DND-41 (cell line): ENCODE data around the gene GNLY.

ENCODE experiments used
- ATAC-seq: fragments of 200-7000 bp; cut with Tn5 transposase; 3 replicates; pipeline ENCODE4 v1.9.1; 2021; ENCODE audit warnings: low read depth; ENCODE audit not compliant: insufficient read depth
- DNase-seq: peaks from one replicate; pipeline ENCODE4 v3.0.0-alpha.2; 2020
- H2AFZ ChIP-seq: 2 replicates; pipeline ENCODE4 v1.6.0; 2012; ENCODE audit warnings: low read depth, low read length
- H3K27ac ChIP-seq: 2 replicates; pipeline ENCODE4 v1.5.1; 2012; ENCODE audit warnings: low read length, inconsistent platforms
- H3K27me3 ChIP-seq: fragments of 200-600 bp; sonication (generic); 2 replicates; pipeline ENCODE4 v1.6.0; 2012; ENCODE audit warnings: low read length, mild to moderate bottlenecking, inconsistent platforms; ENCODE audit not compliant: insufficient read depth, poor library complexity
- H3K36me3 ChIP-seq: 2 replicates; pipeline ENCODE4 v1.5.1; 2012; ENCODE audit warnings: low read length, inconsistent platforms; ENCODE audit not compliant: insufficient read depth
- H3K4me1 ChIP-seq: 2 replicates; pipeline ENCODE4 v1.5.1; 2012; ENCODE audit warnings: mild to moderate bottlenecking, low read length; ENCODE audit not compliant: insufficient read depth
- H3K4me2 ChIP-seq: 2 replicates; pipeline ENCODE4 v1.6.0; 2012; ENCODE audit warnings: mild to moderate bottlenecking, moderate library complexity, low read length, inconsistent platforms; ENCODE audit not compliant: insufficient read depth
- H3K4me3 ChIP-seq, 2 experiments: fragments of 200-600 bp in 1 of 2; shearing (Covaris generic) in 1 of 2; 2 replicates each; pipeline ENCODE4 v1.5.1; 2012 to 2016; ENCODE audit warnings: inconsistent platforms in 2 of 2, low read length in 2 of 2, mild to moderate bottlenecking in 2 of 2, low read depth in 1 of 2, moderate library complexity in 1 of 2
- H3K79me2 ChIP-seq: 2 replicates; pipeline ENCODE4 v1.6.0; 2012; ENCODE audit warnings: low read length, inconsistent platforms; ENCODE audit not compliant: insufficient read depth
- H3K9ac ChIP-seq: 2 replicates; pipeline ENCODE4 v1.6.0; 2012; ENCODE audit warnings: low read depth, mild to moderate bottlenecking, inconsistent platforms, low read length, moderate library complexity
- H3K9me3 ChIP-seq: 2 replicates; pipeline ENCODE4 v1.5.1; 2012; ENCODE audit warnings: low read length, moderate library complexity, mild to moderate bottlenecking, inconsistent platforms; ENCODE audit not compliant: insufficient read depth, severe bottlenecking
- H4K20me1 ChIP-seq: 2 replicates; pipeline ENCODE4 v1.6.0; 2012; ENCODE audit warnings: low read length; ENCODE audit not compliant: insufficient read depth
- EZH2 ChIP-seq: IDR thresholded peaks from 3 replicates; pipeline ENCODE4 v1.6.1; 2012; ENCODE audit warnings: borderline replicate concordance, low read depth, mild to moderate bottlenecking, moderate library complexity, low read length, inconsistent platforms; ENCODE audit not compliant: severe bottlenecking
- TF ChIP-seq, protein P1 (sequence below): IDR thresholded peaks from 2 replicates; pipeline ENCODE4 v1.5.1; 2012; ENCODE audit warnings: borderline replicate concordance, low read length, moderate library complexity, mild to moderate bottlenecking; ENCODE audit not compliant: poor library complexity, severe bottlenecking; ENCODE audit errors: extremely low read depth

The GNLY gene

DNA sequence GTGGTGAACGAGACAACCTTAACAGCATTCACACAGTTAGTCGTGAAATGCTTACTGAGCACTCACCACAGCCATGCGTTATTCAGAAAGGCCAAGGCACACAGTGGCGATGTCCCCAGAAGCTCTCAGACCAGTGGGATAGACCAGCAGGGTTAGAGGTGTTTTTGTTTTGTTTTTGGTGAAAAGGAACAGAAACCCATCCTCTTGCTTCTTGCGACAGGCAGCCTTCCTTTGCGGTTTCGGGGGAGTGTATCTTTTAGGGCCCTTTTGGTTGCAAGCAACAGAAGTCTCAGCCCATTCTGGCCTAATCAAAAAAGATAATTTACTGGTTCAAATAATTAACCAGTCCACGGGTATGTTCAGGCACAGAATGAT lies 4.7 kb downstream of the GNLY start:
- Histone ChIP-seq H3K4me1 (peaks cover 6% of the 10 kb centered on the region; the same call in 1 of the 2 replicates), H2AFZ (no peak overlapping the region), H3K36me3 (no peaks in the 10 kb centered on the region), H4K20me1 (no peaks in the 10 kb centered on the region), H3K9me3 (no peaks in the 10 kb centered on the region), H3K79me2 (no peaks in the 10 kb centered on the region), H3K27me3 (peaks cover 3% of the 10 kb centered on the region), H3K27ac (no peak overlapping the region), H3K4me2 (no peak overlapping the region), H3K4me3 (no peak overlapping the region), H3K9ac (no peak overlapping the region)
- no peak for DNase-seq
- no peak for ATAC-seq
- TF ChIP-seq, protein P1, sequence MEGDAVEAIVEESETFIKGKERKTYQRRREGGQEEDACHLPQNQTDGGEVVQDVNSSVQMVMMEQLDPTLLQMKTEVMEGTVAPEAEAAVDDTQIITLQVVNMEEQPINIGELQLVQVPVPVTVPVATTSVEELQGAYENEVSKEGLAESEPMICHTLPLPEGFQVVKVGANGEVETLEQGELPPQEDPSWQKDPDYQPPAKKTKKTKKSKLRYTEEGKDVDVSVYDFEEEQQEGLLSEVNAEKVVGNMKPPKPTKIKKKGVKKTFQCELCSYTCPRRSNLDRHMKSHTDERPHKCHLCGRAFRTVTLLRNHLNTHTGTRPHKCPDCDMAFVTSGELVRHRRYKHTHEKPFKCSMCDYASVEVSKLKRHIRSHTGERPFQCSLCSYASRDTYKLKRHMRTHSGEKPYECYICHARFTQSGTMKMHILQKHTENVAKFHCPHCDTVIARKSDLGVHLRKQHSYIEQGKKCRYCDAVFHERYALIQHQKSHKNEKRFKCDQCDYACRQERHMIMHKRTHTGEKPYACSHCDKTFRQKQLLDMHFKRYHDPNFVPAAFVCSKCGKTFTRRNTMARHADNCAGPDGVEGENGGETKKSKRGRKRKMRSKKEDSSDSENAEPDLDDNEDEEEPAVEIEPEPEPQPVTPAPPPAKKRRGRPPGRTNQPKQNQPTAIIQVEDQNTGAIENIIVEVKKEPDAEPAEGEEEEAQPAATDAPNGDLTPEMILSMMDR, result no peak
- no peak for TF ChIP-seq EZH2

DNA sequence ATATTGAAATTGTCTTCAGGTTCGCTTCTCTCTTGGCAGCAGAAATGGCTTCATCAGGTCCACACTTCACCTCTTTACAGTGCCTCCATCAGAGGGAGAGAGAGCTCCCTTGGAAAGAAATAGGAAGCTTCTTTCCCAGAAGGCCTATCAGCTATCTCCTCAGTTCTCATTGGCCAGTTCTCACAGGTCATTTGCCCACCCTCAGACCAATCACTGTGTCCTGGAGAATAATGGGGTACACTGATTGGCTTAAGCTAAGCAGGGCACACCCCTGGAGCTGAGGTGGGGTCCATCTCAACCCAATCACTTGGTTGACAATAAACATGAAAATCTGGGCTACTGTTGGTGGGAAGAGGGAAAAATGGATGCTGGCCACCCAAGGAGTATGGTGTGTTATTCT lies 5.2 kb downstream of the GNLY start:
- no peaks in the 10 kb centered on the region for H4K20me1 ChIP-seq
- TF ChIP-seq EZH2, result no peak
- TF ChIP-seq, protein P1, result no peak
- no peaks in the 10 kb centered on the region for H3K36me3 ChIP-seq
- no peak overlapping the region for H3K4me3 ChIP-seq
- ATAC-seq, result no peak
- H3K9ac ChIP-seq, result no peak overlapping the region
- peaks cover 3% of the 10 kb centered on the region for H3K27me3 ChIP-seq
- no peaks in the 10 kb centered on the region for H3K79me2 ChIP-seq
- H3K4me2 ChIP-seq, result no peak overlapping the region
- no peaks in the 10 kb centered on the region for H3K9me3 ChIP-seq
- peaks cover 6% of the 10 kb centered on the region; the same call in 1 of the 2 replicates for H3K4me1 ChIP-seq
- H2AFZ ChIP-seq, result no peak overlapping the region
- H3K27ac ChIP-seq, result no peak overlapping the region
- no peak for DNase-seq

DNA sequence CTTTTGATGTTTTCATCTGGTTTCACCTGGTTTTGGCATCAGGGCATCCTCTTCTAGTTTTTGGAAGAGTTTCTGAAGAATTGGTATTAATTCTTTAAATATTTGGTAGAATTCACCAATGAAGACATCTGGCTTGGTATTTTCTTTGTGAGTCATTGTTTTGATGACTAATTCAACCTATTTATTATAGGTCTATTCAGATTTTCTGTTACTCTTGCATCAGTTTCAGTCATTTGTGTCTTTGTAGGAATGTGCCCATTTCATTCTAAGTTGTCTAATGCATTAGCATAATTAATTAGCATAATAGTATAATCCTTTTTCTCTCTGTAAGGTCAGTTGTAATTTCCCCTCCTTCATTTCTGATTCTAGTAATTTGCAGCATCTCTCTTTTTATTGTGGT lies 8.0 kb downstream of the GNLY start:
- no peaks in the 10 kb centered on the region for H3K79me2 ChIP-seq
- DNase-seq, result no peak
- no peaks in the 10 kb centered on the region for H4K20me1 ChIP-seq
- no peak overlapping the region for H3K4me3 ChIP-seq
- no peaks in the 10 kb centered on the region for H3K9me3 ChIP-seq
- no peak overlapping the region for H3K4me2 ChIP-seq
- peaks cover 3% of the 10 kb centered on the region for H3K27me3 ChIP-seq
- TF ChIP-seq, protein P1, result no peak
- no peak for TF ChIP-seq EZH2
- no peak overlapping the region for H3K27ac ChIP-seq
- H3K4me1 ChIP-seq, result peaks cover 11% of the 10 kb centered on the region
- H2AFZ ChIP-seq, result no peak overlapping the region
- no peaks in the 10 kb centered on the region for H3K36me3 ChIP-seq
- no peak overlapping the region for H3K9ac ChIP-seq
- ATAC-seq, result no peak

GRCh38 chr2:85702800-85703199 lies 8.6 kb downstream of the GNLY start:
- Histone ChIP-seq H3K27me3 (peaks cover 3% of the 10 kb centered on the region), H3K4me1 (peaks cover 13% of the 10 kb centered on the region), H3K4me3 (no peak overlapping the region), H3K9ac (no peak overlapping the region), H3K79me2 (no peaks in the 10 kb centered on the region), H3K36me3 (no peaks in the 10 kb centered on the region), H3K27ac (no peak overlapping the region), H3K4me2 (no peak overlapping the region), H2AFZ (no peak overlapping the region), H4K20me1 (no peaks in the 10 kb centered on the region), H3K9me3 (no peaks in the 10 kb centered on the region)
- DNase-seq, result no peak
- TF ChIP-seq, protein P1, result no peak
- TF ChIP-seq EZH2, result no peak
- ATAC-seq, result no peak
